Adrenal gland (tissue), 12 donors: Measurements from ENCODE around the gene OR56A5. TPM values are rescaled to one million over a fixed set of nuclear protein-coding genes. Genes with fewer than 3 reads are reported as not detected.

Experiments used
- DNase-seq, 7 donors: peaks; one replicate each; pipeline ENCODE4 v3.0.0-alpha.2; 2019 to 2020
- H3K27ac ChIP-seq, 5 donors: fragments of 200-600 bp; sonication (generic) in 4 of 5; 1 replicate in 3 of 5; 2 replicates in 2 of 5; pipeline versions ENCODE4 v1.5.1 to v1.8.0; 2016 to 2020; ENCODE audit warnings: mild to moderate bottlenecking in 1 of 5
- H3K27me3 ChIP-seq: fragments of 200-600 bp; 2 replicates; pipeline ENCODE4 v1.8.0; 2021
- H3K36me3 ChIP-seq, 2 donors: fragments of 200-600 bp; replicated peaks in 1 of 2; 1 replicate in 1 of 2; 2 replicates in 1 of 2; pipeline versions ENCODE4 v1.5.1 to v1.8.0; 2018 to 2022
- H3K4me1 ChIP-seq, 2 donors: fragments of 200-600 bp; replicated peaks in 1 of 2; 1 replicate in 1 of 2; 2 replicates in 1 of 2; pipeline versions ENCODE4 v1.5.1 to v1.8.0; 2018 to 2021
- H3K4me3 ChIP-seq, 4 donors: fragments of 200-600 bp; sonication (generic) in 3 of 4; one replicate each; pipeline ENCODE4 v1.5.1; 2016 to 2018
- H3K9me3 ChIP-seq, 3 donors: fragments of 200-600 bp; sonication (generic) in 1 of 3; replicated peaks in 1 of 3; 1 replicate in 2 of 3; 2 replicates in 1 of 3; pipeline versions ENCODE4 v1.5.1 to v1.8.0; 2016 to 2021
- POLR2A ChIP-seq, 2 donors: fragments of 450-650 bp; IDR thresholded peaks; one replicate each; pipeline ENCODE4 v1.6.1; 2017; ENCODE audit warnings: antibody characterized with exemption in 2 of 2, mild to moderate bottlenecking in 2 of 2, moderate library complexity in 1 of 2
- WGBS, 4 donors: extraction: QIAGEN DNeasy Blood & Tissue Kit in 2 of 4; methylation state at CpG; one replicate each; pipeline versions ENCODE4 v1.1.5 to v1.1.7; 2013 to 2017; 5-methylcytosine and 5-hydroxymethylcytosine counted together
- intact Hi-C, 2 donors: fragments of 100-400 bp; cut with DNase I; formaldehyde crosslinking; loops; one replicate each; pipeline versions ENCODE4 v1.14.1 to v1.15.0; 2022 to 2023
- polyA plus RNA-seq, 3 donors: library from polyadenylated mRNA; stranded (reverse); fragments of 200-250 nt in 2 of 3; fragments of 350-450 nt in 1 of 3; fragmentation: Illumina TruSeq in 1 of 3; extraction: RNeasy Lipid Tissue Mini Kit (QIAGEN cat#74804) in 1 of 3; gene quantifications; one replicate each; pipeline ENCODE4 v1.2.3, GENCODE V29; 2013 to 2014
- total RNA-seq, 9 donors: library from RNA; depleted of rRNA in 4 of 9; stranded (reverse); fragments of >200 nt in 4 of 9; fragments of 120-200 nt in 1 of 9; fragmentation: NEBNext Ultra II Directional in 1 of 9; extraction: Animal tissue kit (Norgen Biotek cat#: 25700) in 1 of 9; gene quantifications; one replicate each; pipeline versions ENCODE4 v1.1.0 to v1.2.4, GENCODE V29; 2013 to 2023
- TF ChIP-seq, protein P1 (sequence below), 6 experiments: fragments of 450-650 bp in 4 of 6; fragments of 200-600 bp in 2 of 6; sonication (generic) in 1 of 6; IDR thresholded peaks; 1 replicate in 5 of 6; 2 replicates in 1 of 6; pipeline versions ENCODE4 v1.5.1 to v1.8.0; 2016 to 2021; ENCODE audit warnings: antibody characterized with exemption in 6 of 6, mild to moderate bottlenecking in 2 of 6, moderate library complexity in 1 of 6
- donor health status: healthy with polysubstance abuse.
- donor health status: Bipolar disorder and iron deficiency.
- donor health status: DM: yes; HTN: yes; CAD: no.
- donor health status: DM: no; HTN: no; CAD: no.
- donor health status: DM: no; HTN: no; CAD: no.
- donor health status: DM: yes; HTN: yes; CAD: no.

OR56A5 gene
- total and polyA plus RNA-seq, 12 donors: not detected

DNA sequence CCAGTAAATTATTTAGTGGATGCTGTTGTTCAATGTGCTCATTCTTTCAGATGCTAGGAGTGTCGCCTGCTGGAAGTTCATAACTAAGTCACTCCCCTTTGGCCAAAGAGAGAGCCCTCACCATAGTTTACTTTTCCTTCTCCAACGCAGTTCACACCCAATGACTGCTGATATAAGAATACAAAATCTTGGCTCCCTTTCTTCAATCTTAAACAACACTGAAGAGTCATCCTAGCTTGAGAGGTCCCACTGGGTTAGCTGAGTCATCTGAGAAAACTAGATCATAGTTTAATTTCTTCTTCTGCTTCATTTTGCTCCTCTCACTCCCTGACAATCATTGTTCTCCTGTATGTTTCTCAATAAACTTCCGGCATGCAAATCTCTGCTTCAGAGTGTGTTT lies 23.9 kb upstream of the OR56A5 start:
- Histone ChIP-seq H3K27me3 (no peaks in the 10 kb centered on the region), H3K36me3 (no peaks in the 10 kb centered on the region), H3K4me1 (no peaks in the 10 kb centered on the region), H3K4me3 (no peak overlapping the region), H3K9me3 (no peaks in the 10 kb centered on the region), H3K27ac (no peak overlapping the region)
- WGBS, 4 donors: 54 to 86% (median 68%) methylated on average over 3 of the region's 3 CpGs
- DNase-seq: no peak
- intact Hi-C loops: no loop called here
- TF ChIP-seq POLR2A (IDR thresholded peaks at IDR 0.05): no peak
- TF ChIP-seq, protein P1, sequence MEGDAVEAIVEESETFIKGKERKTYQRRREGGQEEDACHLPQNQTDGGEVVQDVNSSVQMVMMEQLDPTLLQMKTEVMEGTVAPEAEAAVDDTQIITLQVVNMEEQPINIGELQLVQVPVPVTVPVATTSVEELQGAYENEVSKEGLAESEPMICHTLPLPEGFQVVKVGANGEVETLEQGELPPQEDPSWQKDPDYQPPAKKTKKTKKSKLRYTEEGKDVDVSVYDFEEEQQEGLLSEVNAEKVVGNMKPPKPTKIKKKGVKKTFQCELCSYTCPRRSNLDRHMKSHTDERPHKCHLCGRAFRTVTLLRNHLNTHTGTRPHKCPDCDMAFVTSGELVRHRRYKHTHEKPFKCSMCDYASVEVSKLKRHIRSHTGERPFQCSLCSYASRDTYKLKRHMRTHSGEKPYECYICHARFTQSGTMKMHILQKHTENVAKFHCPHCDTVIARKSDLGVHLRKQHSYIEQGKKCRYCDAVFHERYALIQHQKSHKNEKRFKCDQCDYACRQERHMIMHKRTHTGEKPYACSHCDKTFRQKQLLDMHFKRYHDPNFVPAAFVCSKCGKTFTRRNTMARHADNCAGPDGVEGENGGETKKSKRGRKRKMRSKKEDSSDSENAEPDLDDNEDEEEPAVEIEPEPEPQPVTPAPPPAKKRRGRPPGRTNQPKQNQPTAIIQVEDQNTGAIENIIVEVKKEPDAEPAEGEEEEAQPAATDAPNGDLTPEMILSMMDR (IDR thresholded peaks at IDR 0.05): no peak

DNA sequence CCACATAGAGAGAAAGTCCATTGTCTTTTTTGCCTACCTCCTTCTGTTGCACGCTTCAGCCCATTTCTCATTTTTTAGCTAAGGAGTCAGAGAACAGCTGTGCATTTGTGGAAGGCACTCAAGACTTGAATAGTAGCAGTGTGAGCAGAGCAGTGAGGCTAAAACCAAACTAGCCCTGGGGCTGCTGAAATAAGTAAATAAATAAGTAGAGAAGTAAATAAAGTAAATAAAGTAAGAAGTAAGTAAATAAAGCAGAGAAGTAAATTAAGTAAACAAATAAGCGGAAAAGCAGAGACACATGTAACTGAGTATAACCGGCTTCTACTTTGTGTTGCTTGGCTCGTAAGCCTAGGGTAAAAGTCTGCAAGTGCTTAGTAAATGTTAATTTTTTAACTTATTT lies 20.9 kb upstream of the OR56A5 start:
- Histone ChIP-seq H3K27ac (no peak overlapping the region), H3K4me1 (no peaks in the 10 kb centered on the region), H3K4me3 (no peak overlapping the region), H3K9me3 (no peaks in the 10 kb centered on the region), H3K27me3 (no peaks in the 10 kb centered on the region), H3K36me3 (no peaks in the 10 kb centered on the region)
- intact Hi-C loops: no loop called here
- TF ChIP-seq, protein P1 (IDR thresholded peaks at IDR 0.05): no peak
- TF ChIP-seq POLR2A (IDR thresholded peaks at IDR 0.05): no peak
- DNase-seq: no peak
- 72 to 81% (median 79%) methylated on average over 4 of the region's 4 CpGs for WGBS, 4 donors

GRCh38 chr11:5986885-5987284 lies 18.6 kb upstream of the OR56A5 start, which contains the start of gene OR52L1:
Gene OR52L1 (minus strand): TSS chr11:5986985. CDS start chr11:5986930, 55 bp downstream.
- Histone ChIP-seq H3K27ac (no peak within 1 kb of the TSS), H3K27me3 (no peaks in the 10 kb centered on the region), H3K36me3 (no peaks in the 10 kb centered on the region), H3K4me1 (no peaks in the 10 kb centered on the region), H3K4me3 (no peak within 1 kb of the TSS), H3K9me3 (no peaks in the 10 kb centered on the region)
- no peak for DNase-seq
- TF ChIP-seq, protein P1 (IDR thresholded peaks at IDR 0.05): no peak
- TF ChIP-seq POLR2A (IDR thresholded peaks at IDR 0.05): no peak
- intact Hi-C loops: no loop called here
- 39 to 68% (median 41%) methylated on average over 1 of the region's 1 CpG for WGBS, 4 donors

- 29 to 57% (median 47%) methylated on average over 1 of the region's 1 CpG for WGBS, 4 donors
- no peaks in the 10 kb centered on the region for H3K36me3 ChIP-seq
- no peaks in the 10 kb centered on the region for H3K27me3 ChIP-seq
- DNase-seq: no peak
- TF ChIP-seq, protein P1 (IDR thresholded peaks at IDR 0.05): no peak
- TF ChIP-seq POLR2A (IDR thresholded peaks at IDR 0.05): no peak
- H3K4me1 ChIP-seq: no peaks in the 10 kb centered on the region
- no peak overlapping the region for H3K4me3 ChIP-seq
- intact Hi-C loops: no loop called here
- H3K27ac ChIP-seq: no peak overlapping the region
- H3K9me3 ChIP-seq: no peaks in the 10 kb centered on the region
Observed at GRCh38 chr11:5983443-5983842, 15.1 kb upstream of the OR56A5 start.
